ENCODE results near the gene GIMAP2. TPM values are rescaled to one million over a fixed set of nuclear protein-coding genes. Genes with fewer than 3 reads are reported as not detected.

The GIMAP2 gene
- total RNA-seq: 6.7 TPM

DNA sequence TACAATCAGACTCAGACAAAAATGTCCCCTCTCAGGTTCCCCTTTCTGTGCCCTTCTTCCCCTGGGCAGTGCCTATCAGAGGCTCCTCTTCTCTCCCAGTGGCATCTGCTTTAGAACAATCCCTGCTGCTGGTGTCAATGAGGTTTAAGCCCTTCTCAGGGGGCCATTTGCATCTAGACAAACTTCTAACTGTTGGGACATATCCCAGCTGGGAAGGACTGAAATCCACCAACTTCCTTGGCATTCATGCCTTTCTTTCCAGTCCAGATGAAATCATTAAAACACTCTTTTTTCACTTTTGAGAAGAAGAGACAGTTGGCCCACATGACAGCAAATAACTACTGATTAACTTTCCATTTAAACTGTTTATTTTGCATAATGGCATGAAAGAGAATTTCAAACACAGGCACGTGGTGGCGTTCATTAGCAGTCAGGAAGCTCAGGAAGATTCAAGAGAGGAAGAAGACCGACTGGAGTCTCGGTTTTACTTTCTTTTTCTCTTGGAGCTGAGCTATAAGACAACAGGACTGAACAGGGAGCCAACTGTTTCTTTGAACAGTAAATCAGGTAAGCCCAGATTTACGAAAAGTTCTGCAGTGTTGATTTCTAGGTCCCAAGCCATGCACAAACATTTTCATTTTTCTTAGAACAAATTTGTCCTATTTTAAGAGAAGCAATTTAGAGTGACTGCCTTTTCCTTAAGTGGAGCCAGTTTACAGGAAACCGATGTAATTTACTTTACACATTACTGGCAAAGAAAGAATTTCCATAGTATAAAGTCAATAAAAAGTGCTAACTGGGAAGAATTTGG, at the start of gene GIMAP2:
GIMAP2 (plus strand) TSS at position 488 of the 811 bp plus-strand sequence. CDS start 1,354 bp downstream, outside the sequence.

DNA sequence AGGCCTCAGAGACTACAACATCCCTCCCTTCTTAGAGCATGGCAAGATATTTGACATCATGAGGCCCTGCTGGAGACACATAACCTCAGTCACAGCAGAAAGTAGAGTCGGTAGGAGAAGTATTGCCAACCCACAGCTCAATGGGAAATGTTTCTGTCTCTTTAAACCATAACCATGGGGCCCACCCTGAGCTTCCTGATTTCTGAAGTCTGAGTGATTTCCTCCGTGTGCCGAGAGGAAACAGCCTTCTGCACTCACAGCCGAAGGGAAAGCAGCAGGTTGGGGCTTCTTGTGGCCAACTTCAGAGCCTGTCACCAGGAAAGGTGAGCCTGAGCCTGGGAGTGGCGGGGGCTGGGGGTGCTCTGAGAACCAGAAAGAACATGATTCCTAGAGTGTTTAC, 30.9 kb downstream of the GIMAP2 start, which contains the start of gene GIMAP1:
GIMAP1 (plus strand) TSS at position 246 of the 400 bp plus-strand sequence. CDS start 2,435 bp downstream, outside the sequence.

DNA sequence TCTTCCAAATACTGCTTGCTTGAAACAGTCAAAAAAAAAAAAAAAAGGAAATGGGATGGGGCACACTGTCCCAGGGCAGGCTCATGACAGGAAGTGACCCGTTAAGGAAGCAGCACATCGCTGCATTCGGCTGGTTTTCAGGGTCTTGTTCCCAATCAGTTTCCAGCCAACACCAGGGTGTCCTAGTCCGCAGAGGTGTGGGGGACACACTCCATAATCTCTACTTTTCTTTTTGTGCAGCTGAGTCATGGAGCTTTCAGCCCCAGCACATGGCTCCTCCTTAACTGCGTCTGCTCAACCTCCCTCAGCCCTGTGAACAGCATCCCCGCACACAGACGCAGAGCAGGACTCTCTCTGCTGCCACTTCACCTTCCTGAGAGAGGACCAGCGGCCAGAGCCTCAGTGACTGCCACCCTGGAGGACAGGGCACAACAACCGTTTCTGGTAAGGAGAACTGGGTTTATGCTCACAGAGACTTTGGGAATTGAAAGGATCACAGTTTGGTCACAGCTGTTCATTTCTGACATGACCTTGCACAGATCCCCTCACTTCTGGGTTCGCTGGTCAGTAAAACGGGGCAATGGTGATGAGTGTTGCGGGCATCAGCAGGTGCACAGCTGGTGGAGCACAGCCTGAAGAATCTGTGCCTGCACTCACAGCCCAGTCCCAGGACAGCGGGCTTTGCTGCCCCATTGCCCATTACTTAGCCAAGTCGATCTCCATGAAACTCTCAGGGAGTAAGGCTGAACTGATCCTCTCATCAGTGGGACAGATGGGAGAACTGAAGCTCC, 52.0 kb downstream of the GIMAP2 start, which contains the start of gene GIMAP5:
GIMAP5 (plus strand) TSS at position 154 of the 791 bp plus-strand sequence. CDS start 3,467 bp downstream, outside the sequence.

Other genes with a start within 250 kb of the GIMAP2 start
- gene GIMAP8, start 235.1 kb upstream of the GIMAP2 start, total RNA-seq: 2.8 TPM
- gene GIMAP7, start 170.8 kb upstream of the GIMAP2 start, total RNA-seq: 3.7 TPM
- gene GIMAP4, start 118.3 kb upstream of the GIMAP2 start, total RNA-seq: 10.8 TPM
- gene GIMAP6, start 53.3 kb upstream of the GIMAP2 start, total RNA-seq: 6.9 TPM
- 1.4 TPM for gene GIMAP1, start 30.9 kb downstream of the GIMAP2 start, total RNA-seq
- gene GIMAP5, start 51.7 kb downstream of the GIMAP2 start, total RNA-seq: 3.7 TPM
- gene TMEM176B, start 114.7 kb downstream of the GIMAP2 start, total RNA-seq: 5.8 TPM
- gene TMEM176A, start 115.1 kb downstream of the GIMAP2 start, total RNA-seq: 1.2 TPM
- not detected for gene AOC1, start 166.8 kb downstream of the GIMAP2 start, total RNA-seq

Data from diencephalon (tissue), 1 donor.